ENCODE results near the gene DNMT3B.
A peak's percentile ranks its signal among the peaks of the same experiment; 100 is the strongest.

DNMT3B gene

DNA sequence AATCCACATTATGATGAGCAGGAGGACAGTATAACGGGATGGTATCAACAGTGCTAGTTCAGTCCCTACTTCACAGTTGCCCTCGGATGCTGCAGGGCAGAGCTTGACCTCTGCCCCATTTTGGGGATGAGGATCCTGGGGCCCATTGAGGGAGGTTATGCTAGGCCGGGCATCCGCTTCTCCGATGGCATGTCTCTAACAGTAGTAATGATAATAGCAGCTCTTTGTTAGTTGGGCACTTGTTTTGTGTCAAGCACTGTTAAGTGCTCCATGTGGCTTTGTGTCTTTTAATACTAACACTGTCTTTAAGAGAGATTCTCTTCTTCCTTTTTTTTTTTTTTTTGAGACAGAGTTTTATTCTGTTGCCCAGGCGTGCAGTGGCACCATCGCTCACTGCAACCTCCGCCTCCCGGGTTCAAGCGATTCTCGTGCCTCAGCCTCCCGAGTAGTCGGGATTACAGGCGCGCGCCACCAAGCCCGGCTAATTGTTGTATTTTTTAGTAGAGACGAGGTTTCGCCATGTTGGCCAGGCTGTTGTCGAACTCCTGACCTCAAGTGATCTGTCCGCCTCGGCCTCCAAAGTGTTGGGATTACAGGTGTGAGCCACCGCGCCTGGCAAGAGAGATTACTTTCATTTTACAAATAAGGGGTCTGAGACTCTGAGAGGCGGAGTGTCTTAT lies 58.7 kb downstream of the DNMT3B start:
- DNase-seq (ENCODE audit: low read depth), result no peak
- peak overlapping the region; percentile 78 for H3K4me3 ChIP-seq (ENCODE audit: low read length)
- TF ChIP-seq CTCF (conservative IDR thresholded peaks at IDR 0.05; ENCODE audit: low read depth, low read length), result no peak

GRCh38 chr20:32822225-32822624 lies 60.0 kb downstream of the DNMT3B start:
- no peak for TF ChIP-seq CTCF (conservative IDR thresholded peaks at IDR 0.05; ENCODE audit: low read depth, low read length)
- DNase-seq (ENCODE audit: low read depth), result no peak
- H3K4me3 ChIP-seq (ENCODE audit: low read length), result no peak overlapping the region

- TF ChIP-seq CTCF (conservative IDR thresholded peaks at IDR 0.05; ENCODE audit: low read depth, low read length), result peak; percentile 41
- peak; percentile 58 for DNase-seq (ENCODE audit: low read depth)
- H3K4me3 ChIP-seq (ENCODE audit: low read length), result peak overlapping the region; percentile 4
Measured at GRCh38 chr20:32823078-32823477, 60.9 kb downstream of the DNMT3B start.

- no peak overlapping the region for H3K4me3 ChIP-seq (ENCODE audit: low read length)
- DNase-seq (ENCODE audit: low read depth), result no peak
- TF ChIP-seq CTCF (conservative IDR thresholded peaks at IDR 0.05; ENCODE audit: low read depth, low read length), result no peak
Measured at GRCh38 chr20:32823737-32824588, 61.8 kb downstream of the DNMT3B start.

DNA sequence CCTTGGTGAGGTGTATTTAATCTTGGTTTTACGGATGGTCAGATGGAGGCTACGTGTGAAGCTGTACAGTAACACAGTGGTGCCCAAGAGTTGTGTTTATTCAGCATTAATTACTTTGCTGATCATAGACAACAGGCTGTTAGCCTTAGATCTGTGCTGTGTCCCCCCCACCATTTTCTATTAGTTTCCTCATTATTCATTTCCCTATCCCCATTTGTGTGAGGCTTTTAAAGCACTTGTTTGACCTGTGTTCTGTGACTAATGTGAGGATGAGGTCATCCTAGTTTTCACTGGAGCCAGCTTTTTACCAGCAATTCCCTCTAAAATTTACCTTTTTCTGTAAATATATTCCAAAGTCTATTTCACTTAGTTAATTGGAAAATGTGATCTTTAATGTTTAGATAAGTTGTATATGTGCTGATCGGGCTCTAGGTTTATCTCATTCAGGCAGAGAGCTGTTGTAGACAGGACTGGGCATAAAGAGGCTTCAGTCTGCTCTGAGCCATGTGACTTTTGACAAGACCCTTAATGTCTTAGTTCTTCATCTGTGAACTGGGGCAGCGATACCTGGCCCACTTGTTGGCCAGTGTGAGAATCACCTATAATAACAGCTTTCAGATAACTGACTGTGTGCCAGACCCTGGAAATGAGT lies 66.0 kb downstream of the DNMT3B start:
- no peak overlapping the region for H3K4me3 ChIP-seq (ENCODE audit: low read length)
- no peak for DNase-seq (ENCODE audit: low read depth)
- TF ChIP-seq CTCF (conservative IDR thresholded peaks at IDR 0.05; ENCODE audit: low read depth, low read length), result no peak

DNA sequence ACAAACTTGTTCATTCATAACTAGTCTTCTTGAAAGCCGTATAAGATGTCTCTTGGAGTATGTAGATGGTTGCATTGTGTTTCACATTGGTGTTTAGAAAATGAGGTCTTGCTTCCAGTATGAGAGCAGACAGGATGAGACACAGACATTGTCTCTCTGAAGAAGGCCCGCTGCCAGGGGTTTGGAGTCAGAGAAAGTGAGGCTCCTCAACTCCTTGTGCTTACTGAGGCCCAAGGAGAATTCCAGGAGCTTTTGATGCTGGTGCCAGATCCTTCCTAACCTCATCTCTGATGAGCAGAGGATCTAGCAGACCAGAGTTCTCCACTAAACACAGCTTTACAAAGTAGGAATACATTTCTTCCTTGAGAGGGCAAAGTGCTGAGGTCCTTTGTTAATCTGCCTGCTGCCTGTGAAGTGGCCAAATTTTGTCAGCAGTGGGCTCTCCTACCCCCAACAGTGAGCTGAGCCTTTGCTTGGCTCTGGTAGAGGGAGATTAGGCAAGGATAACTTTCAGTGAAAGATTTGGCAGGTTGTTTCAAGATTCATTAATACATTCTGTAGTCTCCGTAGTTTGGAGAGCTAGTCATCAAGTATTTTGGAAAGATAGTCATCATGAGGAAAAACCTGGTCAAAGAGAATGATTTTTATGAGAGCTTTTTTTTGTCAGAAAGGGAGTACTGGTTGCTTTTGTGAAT lies 67.3 kb downstream of the DNMT3B start:
- DNase-seq (ENCODE audit: low read depth), result no peak
- no peak for TF ChIP-seq CTCF (conservative IDR thresholded peaks at IDR 0.05; ENCODE audit: low read depth, low read length)
- H3K4me3 ChIP-seq (ENCODE audit: low read length), result no peak overlapping the region

Data from retinal pigment epithelial cell (primary cell).